HEK293 (cell line): ENCODE data around the gene C1orf210.

ENCODE experiments used
- CTCF ChIP-seq: fragments of 450-650 bp; formaldehyde crosslinking; IDR thresholded peaks from 2 replicates; pipeline ENCODE4 v1.5.1; 2016; ENCODE audit warnings: missing biosample characterization, missing genetic modification characterization
- ZNF561 ChIP-seq: fragments of 450-650 bp; IDR thresholded peaks from 2 replicates; pipeline ENCODE4 v1.5.1; 2018; ENCODE audit warnings: missing biosample characterization, missing genetic modification characterization, borderline replicate concordance
- ZSCAN5A ChIP-seq: fragments of 450-650 bp; formaldehyde crosslinking; IDR thresholded peaks from 2 replicates; pipeline ENCODE4 v1.5.1; 2016; ENCODE audit warnings: missing biosample characterization, missing genetic modification characterization

DNA sequence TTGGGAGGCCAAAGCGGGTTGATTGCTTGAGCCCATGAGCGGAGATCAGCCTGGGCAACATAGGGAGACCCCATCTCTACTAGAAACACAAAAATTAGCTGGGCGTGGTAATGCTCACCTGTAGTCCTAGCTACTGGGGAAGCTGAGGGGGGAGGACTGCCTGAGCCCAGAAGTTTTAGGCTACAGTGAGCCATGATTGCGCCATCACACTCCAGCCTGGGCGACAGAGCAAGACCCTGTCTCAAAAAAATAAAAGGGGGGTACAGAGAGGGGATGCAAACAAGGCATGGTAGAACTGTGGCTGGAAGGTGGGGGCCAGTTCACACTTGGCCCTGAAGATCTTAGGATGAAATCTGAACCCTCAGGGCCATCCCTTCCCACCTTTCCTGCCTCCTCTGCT lies 1.2 kb upstream of the C1orf210 start:
- TF ChIP-seq CTCF (tag by site-specific recombination) (no peak), ZNF561 (tag by site-specific recombination) (no peak), ZSCAN5A (tag by site-specific recombination) (no peak)
